ENCODE data around the gene DEPDC7.
"Not testable (repeated sequence)": the region's sequence is repeated elsewhere in the genome, so short reads cannot be mapped to it uniquely, and the experiment has no call there.

Gene DEPDC7

GRCh38 chr11:33015621-33016551 is at the start of gene DEPDC7:
DEPDC7 (plus strand) TSS chr11:33015878; CDS start chr11:33015956, 78 bp downstream.
- no peaks in the 10 kb centered on the region for H3K4me1 ChIP-seq (ENCODE audit: control insufficient read depth, insufficient read depth, low read length)

GRCh38 chr11:32968541-32968940 is 47.1 kb upstream of the DEPDC7 start:
- Histone ChIP-seq H3K9ac (ENCODE audit: low read length) (no peak overlapping the region), H3K36me3 (ENCODE audit: control insufficient read depth, insufficient read depth, low read length) (no peaks in the 10 kb centered on the region), H3K4me3 (ENCODE audit: low read length) (no peak overlapping the region), H3K9me3 (ENCODE audit: control insufficient read depth, low read length) (no peaks in the 10 kb centered on the region), H3K27me3 (ENCODE audit: control insufficient read depth, insufficient read depth, low read length) (no peaks in the 10 kb centered on the region), H3K4me1 (ENCODE audit: control insufficient read depth, insufficient read depth, low read length) (no peaks in the 10 kb centered on the region)

More at GRCh38 chr11:33015621-33016551, at the start of gene DEPDC7:
- Histone ChIP-seq H3K9ac (ENCODE audit: low read length) (peak within 1 kb of the TSS; percentile 40), H3K27me3 (ENCODE audit: control insufficient read depth, insufficient read depth, low read length) (peaks cover 21% of the 10 kb centered on the region), H3K36me3 (ENCODE audit: control insufficient read depth, insufficient read depth, low read length) (no peaks in the 10 kb centered on the region), H3K4me3 (ENCODE audit: low read length) (peak within 1 kb of the TSS; percentile 42), H3K9me3 (ENCODE audit: control insufficient read depth, low read length) (no peaks in the 10 kb centered on the region)

GRCh38 chr11:32972233-32972632 is 43.4 kb upstream of the DEPDC7 start:
- not testable (repeated sequence) for H3K9ac ChIP-seq (ENCODE audit: low read length); H3K9me3 ChIP-seq (ENCODE audit: control insufficient read depth, low read length); H3K27me3 ChIP-seq (ENCODE audit: control insufficient read depth, insufficient read depth, low read length); H3K4me3 ChIP-seq (ENCODE audit: low read length); H3K4me1 ChIP-seq (ENCODE audit: control insufficient read depth, insufficient read depth, low read length); H3K36me3 ChIP-seq (ENCODE audit: control insufficient read depth, insufficient read depth, low read length)

GRCh38 chr11:32972781-32973180 is 42.9 kb upstream of the DEPDC7 start:
- no peak overlapping the region for H3K4me3 ChIP-seq (ENCODE audit: low read length)
- H3K9me3 ChIP-seq (ENCODE audit: control insufficient read depth, low read length), result no peaks in the 10 kb centered on the region
- no peaks in the 10 kb centered on the region for H3K4me1 ChIP-seq (ENCODE audit: control insufficient read depth, insufficient read depth, low read length)
- no peaks in the 10 kb centered on the region for H3K36me3 ChIP-seq (ENCODE audit: control insufficient read depth, insufficient read depth, low read length)
- no peak overlapping the region for H3K9ac ChIP-seq (ENCODE audit: low read length)
- no peaks in the 10 kb centered on the region for H3K27me3 ChIP-seq (ENCODE audit: control insufficient read depth, insufficient read depth, low read length)

- Histone ChIP-seq H3K27me3 (ENCODE audit: control insufficient read depth, insufficient read depth, low read length) (no peaks in the 10 kb centered on the region), H3K4me3 (ENCODE audit: low read length) (no peak overlapping the region), H3K9ac (ENCODE audit: low read length) (no peak overlapping the region), H3K36me3 (ENCODE audit: control insufficient read depth, insufficient read depth, low read length) (no peaks in the 10 kb centered on the region), H3K9me3 (ENCODE audit: control insufficient read depth, low read length) (no peaks in the 10 kb centered on the region), H3K4me1 (ENCODE audit: control insufficient read depth, insufficient read depth, low read length) (no peaks in the 10 kb centered on the region)
These were observed 33.1 kb upstream of the DEPDC7 start for GRCh38 chr11:32982626-32983025.

GRCh38 chr11:32983506-32983905 is 32.2 kb upstream of the DEPDC7 start:
- H3K36me3 ChIP-seq (ENCODE audit: control insufficient read depth, insufficient read depth, low read length), result no peaks in the 10 kb centered on the region

GRCh38 chr11:32985600-32985999 is 30.1 kb upstream of the DEPDC7 start:
- Histone ChIP-seq H3K9me3 (ENCODE audit: control insufficient read depth, low read length) (no peaks in the 10 kb centered on the region), H3K9ac (ENCODE audit: low read length) (no peak overlapping the region), H3K27me3 (ENCODE audit: control insufficient read depth, insufficient read depth, low read length) (no peaks in the 10 kb centered on the region), H3K4me3 (ENCODE audit: low read length) (no peak overlapping the region), H3K36me3 (ENCODE audit: control insufficient read depth, insufficient read depth, low read length) (no peaks in the 10 kb centered on the region), H3K4me1 (ENCODE audit: control insufficient read depth, insufficient read depth, low read length) (no peaks in the 10 kb centered on the region)

More at GRCh38 chr11:32983506-32983905, 32.2 kb upstream of the DEPDC7 start:
- Histone ChIP-seq H3K9me3 (ENCODE audit: control insufficient read depth, low read length) (no peaks in the 10 kb centered on the region), H3K4me3 (ENCODE audit: low read length) (no peak overlapping the region), H3K4me1 (ENCODE audit: control insufficient read depth, insufficient read depth, low read length) (no peaks in the 10 kb centered on the region), H3K27me3 (ENCODE audit: control insufficient read depth, insufficient read depth, low read length) (no peaks in the 10 kb centered on the region), H3K9ac (ENCODE audit: low read length) (no peak overlapping the region)

- Histone ChIP-seq H3K4me3 (ENCODE audit: low read length) (no peak overlapping the region), H3K4me1 (ENCODE audit: control insufficient read depth, insufficient read depth, low read length) (no peaks in the 10 kb centered on the region), H3K9me3 (ENCODE audit: control insufficient read depth, low read length) (no peaks in the 10 kb centered on the region), H3K9ac (ENCODE audit: low read length) (no peak overlapping the region), H3K36me3 (ENCODE audit: control insufficient read depth, insufficient read depth, low read length) (no peaks in the 10 kb centered on the region), H3K27me3 (ENCODE audit: control insufficient read depth, insufficient read depth, low read length) (no peaks in the 10 kb centered on the region)
These were observed 27.8 kb upstream of the DEPDC7 start for GRCh38 chr11:32987851-32988250.

- Histone ChIP-seq H3K9me3 (ENCODE audit: control insufficient read depth, low read length) (no peaks in the 10 kb centered on the region), H3K9ac (ENCODE audit: low read length) (no peak overlapping the region), H3K36me3 (ENCODE audit: control insufficient read depth, insufficient read depth, low read length) (no peaks in the 10 kb centered on the region), H3K27me3 (ENCODE audit: control insufficient read depth, insufficient read depth, low read length) (no peaks in the 10 kb centered on the region), H3K4me3 (ENCODE audit: low read length) (no peak overlapping the region), H3K4me1 (ENCODE audit: control insufficient read depth, insufficient read depth, low read length) (no peaks in the 10 kb centered on the region)
These were observed 25.2 kb upstream of the DEPDC7 start for GRCh38 chr11:32990481-32990880.

- no peaks in the 10 kb centered on the region for H3K9me3 ChIP-seq (ENCODE audit: control insufficient read depth, low read length)
- no peaks in the 10 kb centered on the region for H3K4me1 ChIP-seq (ENCODE audit: control insufficient read depth, insufficient read depth, low read length)
- no peaks in the 10 kb centered on the region for H3K36me3 ChIP-seq (ENCODE audit: control insufficient read depth, insufficient read depth, low read length)
- H3K4me3 ChIP-seq (ENCODE audit: low read length), result no peak overlapping the region
- H3K27me3 ChIP-seq (ENCODE audit: control insufficient read depth, insufficient read depth, low read length), result no peaks in the 10 kb centered on the region
- H3K9ac ChIP-seq (ENCODE audit: low read length), result no peak overlapping the region
These were observed 24.3 kb upstream of the DEPDC7 start for GRCh38 chr11:32991427-32991826.

- H3K9me3 ChIP-seq (ENCODE audit: control insufficient read depth, low read length), result no peaks in the 10 kb centered on the region
- no peaks in the 10 kb centered on the region for H3K27me3 ChIP-seq (ENCODE audit: control insufficient read depth, insufficient read depth, low read length)
- no peak overlapping the region for H3K4me3 ChIP-seq (ENCODE audit: low read length)
- H3K4me1 ChIP-seq (ENCODE audit: control insufficient read depth, insufficient read depth, low read length), result no peaks in the 10 kb centered on the region
- no peak overlapping the region for H3K9ac ChIP-seq (ENCODE audit: low read length)
- H3K36me3 ChIP-seq (ENCODE audit: control insufficient read depth, insufficient read depth, low read length), result no peaks in the 10 kb centered on the region
These were observed 23.8 kb upstream of the DEPDC7 start for GRCh38 chr11:32991898-32992297.

GRCh38 chr11:33000181-33000580 is 15.5 kb upstream of the DEPDC7 start:
- H3K4me3 ChIP-seq (ENCODE audit: low read length), result no peak overlapping the region
- H3K27me3 ChIP-seq (ENCODE audit: control insufficient read depth, insufficient read depth, low read length), result no peaks in the 10 kb centered on the region
- no peaks in the 10 kb centered on the region for H3K36me3 ChIP-seq (ENCODE audit: control insufficient read depth, insufficient read depth, low read length)
- H3K4me1 ChIP-seq (ENCODE audit: control insufficient read depth, insufficient read depth, low read length), result no peaks in the 10 kb centered on the region
- no peaks in the 10 kb centered on the region for H3K9me3 ChIP-seq (ENCODE audit: control insufficient read depth, low read length)
- H3K9ac ChIP-seq (ENCODE audit: low read length), result no peak overlapping the region

Measured in mucosa of stomach (tissue), 1 donor.